Ishikawa (cell line): ENCODE results near the gene PPP2R2C.

Source experiments
- CEBPB ChIP-seq: IDR thresholded peaks from 2 replicates; pipeline ENCODE4 v1.6.1; 2012
- CREB1 ChIP-seq: IDR thresholded peaks from 2 replicates; pipeline ENCODE4 v1.6.1; 2012; ENCODE audit warnings: low read depth
- EGR1 ChIP-seq: IDR thresholded peaks from 2 replicates; pipeline ENCODE4 v1.6.1; 2012
- EP300 ChIP-seq: IDR thresholded peaks from 2 replicates; pipeline ENCODE4 v1.6.1; 2012; ENCODE audit warnings: borderline replicate concordance
- FOXM1 ChIP-seq: IDR thresholded peaks from 2 replicates; pipeline ENCODE4 v1.6.1; 2012; ENCODE audit warnings: low read depth, borderline replicate concordance
- NFIC ChIP-seq: IDR thresholded peaks from 2 replicates; pipeline ENCODE4 v1.6.1; 2012
- RAD21 ChIP-seq: IDR thresholded peaks from 2 replicates; pipeline ENCODE4 v1.6.1; 2012; ENCODE audit warnings: low read depth
- TAF1 ChIP-seq: IDR thresholded peaks from 2 replicates; pipeline ENCODE4 v1.6.1; 2012; ENCODE audit warnings: low read depth, mild to moderate bottlenecking
- TCF12 ChIP-seq: IDR thresholded peaks from 2 replicates; pipeline ENCODE4 v1.6.1; 2012; ENCODE audit warnings: low read depth
- TEAD4 ChIP-seq: IDR thresholded peaks from 2 replicates; pipeline ENCODE4 v1.6.1; 2012
- YY1 ChIP-seq: IDR thresholded peaks from 2 replicates; pipeline ENCODE4 v1.6.1; 2012; ENCODE audit warnings: low read depth
- ZBTB7A ChIP-seq: IDR thresholded peaks from 2 replicates; pipeline ENCODE4 v1.6.1; 2012; ENCODE audit warnings: low read depth
- TF ChIP-seq, protein P1 (sequence below): IDR thresholded peaks from 2 replicates; pipeline ENCODE4 v1.6.1; 2012; ENCODE audit warnings: low read depth, mild to moderate bottlenecking
- TF ChIP-seq, protein P2 (sequence below): IDR thresholded peaks from 2 replicates; pipeline ENCODE4 v1.6.1; 2012
- TF ChIP-seq, protein P3 (sequence below): IDR thresholded peaks from 2 replicates; pipeline ENCODE4 v1.6.1; 2012

Gene PPP2R2C

DNA sequence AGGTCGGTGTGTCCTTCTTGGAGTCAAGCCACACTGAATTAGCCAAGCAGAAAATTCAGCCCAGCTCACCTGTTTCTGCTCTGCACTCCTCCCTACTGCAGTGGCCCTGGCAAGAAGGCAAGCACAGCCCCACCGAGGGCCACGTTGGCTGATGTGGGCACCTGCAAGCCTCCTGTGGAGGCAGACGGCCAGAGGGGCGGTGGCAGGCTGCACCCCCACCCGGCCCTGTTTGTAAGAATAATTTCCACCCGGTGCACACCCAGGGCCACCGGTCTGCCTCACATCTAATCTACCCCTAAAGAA, 18.8 kb downstream of the PPP2R2C start:
- TF ChIP-seq RAD21 = no peak
- TF ChIP-seq YY1 = no peak
- TF ChIP-seq FOXM1 = no peak
- no peak for TF ChIP-seq ZBTB7A
- no peak for TF ChIP-seq TAF1
- TF ChIP-seq, protein P1, sequence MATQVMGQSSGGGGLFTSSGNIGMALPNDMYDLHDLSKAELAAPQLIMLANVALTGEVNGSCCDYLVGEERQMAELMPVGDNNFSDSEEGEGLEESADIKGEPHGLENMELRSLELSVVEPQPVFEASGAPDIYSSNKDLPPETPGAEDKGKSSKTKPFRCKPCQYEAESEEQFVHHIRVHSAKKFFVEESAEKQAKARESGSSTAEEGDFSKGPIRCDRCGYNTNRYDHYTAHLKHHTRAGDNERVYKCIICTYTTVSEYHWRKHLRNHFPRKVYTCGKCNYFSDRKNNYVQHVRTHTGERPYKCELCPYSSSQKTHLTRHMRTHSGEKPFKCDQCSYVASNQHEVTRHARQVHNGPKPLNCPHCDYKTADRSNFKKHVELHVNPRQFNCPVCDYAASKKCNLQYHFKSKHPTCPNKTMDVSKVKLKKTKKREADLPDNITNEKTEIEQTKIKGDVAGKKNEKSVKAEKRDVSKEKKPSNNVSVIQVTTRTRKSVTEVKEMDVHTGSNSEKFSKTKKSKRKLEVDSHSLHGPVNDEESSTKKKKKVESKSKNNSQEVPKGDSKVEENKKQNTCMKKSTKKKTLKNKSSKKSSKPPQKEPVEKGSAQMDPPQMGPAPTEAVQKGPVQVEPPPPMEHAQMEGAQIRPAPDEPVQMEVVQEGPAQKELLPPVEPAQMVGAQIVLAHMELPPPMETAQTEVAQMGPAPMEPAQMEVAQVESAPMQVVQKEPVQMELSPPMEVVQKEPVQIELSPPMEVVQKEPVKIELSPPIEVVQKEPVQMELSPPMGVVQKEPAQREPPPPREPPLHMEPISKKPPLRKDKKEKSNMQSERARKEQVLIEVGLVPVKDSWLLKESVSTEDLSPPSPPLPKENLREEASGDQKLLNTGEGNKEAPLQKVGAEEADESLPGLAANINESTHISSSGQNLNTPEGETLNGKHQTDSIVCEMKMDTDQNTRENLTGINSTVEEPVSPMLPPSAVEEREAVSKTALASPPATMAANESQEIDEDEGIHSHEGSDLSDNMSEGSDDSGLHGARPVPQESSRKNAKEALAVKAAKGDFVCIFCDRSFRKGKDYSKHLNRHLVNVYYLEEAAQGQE = no peak
- TF ChIP-seq TCF12 = no peak
- TF ChIP-seq CEBPB = no peak
- TF ChIP-seq, protein P2, sequence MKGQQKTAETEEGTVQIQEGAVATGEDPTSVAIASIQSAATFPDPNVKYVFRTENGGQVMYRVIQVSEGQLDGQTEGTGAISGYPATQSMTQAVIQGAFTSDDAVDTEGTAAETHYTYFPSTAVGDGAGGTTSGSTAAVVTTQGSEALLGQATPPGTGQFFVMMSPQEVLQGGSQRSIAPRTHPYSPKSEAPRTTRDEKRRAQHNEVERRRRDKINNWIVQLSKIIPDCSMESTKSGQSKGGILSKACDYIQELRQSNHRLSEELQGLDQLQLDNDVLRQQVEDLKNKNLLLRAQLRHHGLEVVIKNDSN = no peak
- no peak for TF ChIP-seq TEAD4
- TF ChIP-seq EP300 = no peak
- TF ChIP-seq NFIC = no peak
- no peak for TF ChIP-seq EGR1
- TF ChIP-seq, protein P3, sequence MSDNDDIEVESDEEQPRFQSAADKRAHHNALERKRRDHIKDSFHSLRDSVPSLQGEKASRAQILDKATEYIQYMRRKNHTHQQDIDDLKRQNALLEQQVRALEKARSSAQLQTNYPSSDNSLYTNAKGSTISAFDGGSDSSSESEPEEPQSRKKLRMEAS = no peak
- no peak for TF ChIP-seq CREB1

DNA sequence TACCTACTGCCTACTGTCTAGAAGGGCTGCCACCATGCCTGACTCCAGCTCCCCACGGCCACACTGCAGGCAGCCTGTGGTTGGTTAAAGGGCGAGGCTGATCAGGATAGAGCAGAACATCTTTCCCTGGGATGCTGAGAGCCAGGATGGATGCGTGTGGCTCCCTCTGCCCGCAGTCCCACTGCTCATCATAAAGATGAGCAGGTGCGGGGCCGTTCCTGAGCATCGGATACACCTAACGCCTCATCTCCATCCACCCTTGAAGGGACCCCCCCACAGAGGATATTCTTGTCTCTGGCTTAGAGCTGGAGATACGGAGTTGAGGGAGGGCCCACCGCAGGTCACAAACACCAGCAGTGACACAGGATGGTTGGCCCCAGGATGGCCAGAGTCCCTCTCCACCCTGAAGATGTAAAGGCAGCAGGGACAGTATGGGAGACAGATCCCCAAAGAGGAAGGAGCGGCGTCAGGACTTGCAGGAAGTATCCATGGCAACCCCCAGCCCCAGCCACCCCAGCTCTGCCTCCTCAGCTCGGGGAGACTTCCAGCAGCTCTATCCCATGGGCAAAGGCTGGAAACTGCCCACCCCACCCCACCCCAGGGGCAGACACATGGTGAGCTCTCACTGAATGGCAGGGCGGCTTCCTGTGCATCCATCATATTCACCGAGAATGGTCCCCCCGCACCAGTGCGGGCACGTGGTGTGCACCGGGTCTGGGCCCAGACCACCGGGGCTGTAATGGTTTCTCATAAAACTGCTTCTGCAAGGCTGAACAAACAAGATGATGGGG, 19.3 kb downstream of the PPP2R2C start:
- TF ChIP-seq TCF12 (no peak), CEBPB (no peak), TEAD4 (no peak), TAF1 (no peak), ZBTB7A (no peak), RAD21 (no peak), CREB1 (no peak), FOXM1 (no peak), EGR1 (no peak), EP300 (no peak), YY1 (no peak)
- TF ChIP-seq, protein P3 = no peak
- TF ChIP-seq, protein P2 = no peak
- TF ChIP-seq, protein P1 = no peak

DNA sequence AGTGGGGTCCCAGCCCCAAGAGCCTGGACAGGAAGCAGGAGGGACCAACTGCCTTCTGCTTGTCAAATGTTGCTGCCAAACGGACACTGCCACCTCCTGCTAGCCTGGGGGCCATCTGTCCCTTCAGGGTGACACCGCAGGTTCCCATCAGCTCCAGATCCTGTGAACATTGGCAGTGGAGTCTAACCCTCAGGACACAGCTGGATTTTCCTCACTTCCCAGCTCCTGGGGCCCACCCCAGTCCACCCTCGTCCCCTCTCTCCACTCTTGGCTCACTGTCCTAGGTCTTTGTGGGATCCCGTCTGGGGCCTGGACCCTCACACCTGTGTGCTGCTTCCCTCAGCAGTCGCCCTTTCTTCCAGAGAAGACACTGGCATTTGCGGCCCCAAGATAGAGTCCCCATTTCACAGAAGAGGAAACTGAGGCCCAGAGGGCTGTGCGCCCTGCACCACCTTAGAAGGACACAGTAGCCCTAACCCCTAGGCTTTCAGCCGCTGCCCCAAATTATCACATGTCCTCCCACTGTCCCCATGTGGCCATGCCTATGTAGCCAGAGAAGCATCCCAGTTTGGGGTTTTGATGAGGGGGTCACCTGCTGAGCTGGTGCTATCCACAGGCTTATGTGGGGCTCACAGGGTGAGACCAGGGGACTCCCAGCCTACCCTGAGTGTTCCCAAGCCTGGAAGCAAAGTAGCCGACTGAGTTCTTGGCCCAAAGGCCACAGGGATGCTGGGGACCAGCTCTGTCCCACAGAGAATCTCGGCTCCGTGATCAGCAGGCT, 20.1 kb downstream of the PPP2R2C start:
- TF ChIP-seq YY1 = no peak
- TF ChIP-seq, protein P3 = no peak
- TF ChIP-seq CEBPB = no peak
- TF ChIP-seq EP300 = no peak

DNA sequence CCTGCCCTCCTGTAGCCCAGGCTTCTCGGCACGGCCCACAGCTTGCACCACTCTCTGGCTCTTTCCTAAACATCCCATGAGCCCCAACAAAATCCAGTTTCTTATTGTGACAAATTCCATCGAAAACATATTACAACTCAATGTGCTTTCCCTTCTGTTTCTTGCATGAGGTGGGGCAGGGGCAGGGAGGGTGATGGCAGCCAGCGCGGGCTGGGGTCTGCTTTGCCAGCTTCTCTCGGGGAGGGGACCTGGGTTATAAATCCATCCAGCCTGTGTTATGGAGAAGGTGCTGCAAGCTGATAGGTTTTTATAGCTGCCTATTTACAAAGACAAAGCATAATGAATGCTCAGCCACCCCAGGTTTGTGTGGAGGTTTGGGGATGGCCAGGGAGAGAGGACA, 21.1 kb downstream of the PPP2R2C start:
- no peak for TF ChIP-seq NFIC
- no peak for TF ChIP-seq RAD21
- no peak for TF ChIP-seq EP300
- no peak for TF ChIP-seq CREB1
- TF ChIP-seq, protein P1 = no peak
- TF ChIP-seq EGR1 = no peak
- no peak for TF ChIP-seq ZBTB7A
- TF ChIP-seq YY1 = no peak
- TF ChIP-seq, protein P2 = no peak
- no peak for TF ChIP-seq TEAD4
- TF ChIP-seq FOXM1 = no peak
- TF ChIP-seq TCF12 = no peak
- TF ChIP-seq, protein P3 = no peak
- TF ChIP-seq CEBPB = no peak
- TF ChIP-seq TAF1 = no peak
